Suprapubic skin (tissue), 4 donors: ENCODE data around the gene BCL11B. TPM values are rescaled to one million over a fixed set of nuclear protein-coding genes. Genes with fewer than 3 reads are reported as not detected.
A peak's percentile ranks its signal among the peaks of the same experiment; 100 is the strongest.

Source experiments
- DNase-seq, 2 donors: peaks; one replicate each; pipeline ENCODE4 v3.0.0-alpha.2; 2019; ENCODE audit warnings: low spot score in 2 of 2
- H3K27ac ChIP-seq: fragments of 200-600 bp; sonication (generic); one replicate; pipeline ENCODE4 v1.5.1; 2019
- H3K27me3 ChIP-seq: fragments of 200-600 bp; sonication (generic); one replicate; pipeline ENCODE4 v1.5.1; 2019
- H3K36me3 ChIP-seq: fragments of 200-600 bp; sonication (generic); one replicate; pipeline ENCODE4 v1.5.1; 2019
- H3K4me1 ChIP-seq: fragments of 200-600 bp; sonication (generic); one replicate; pipeline ENCODE4 v1.5.1; 2019
- H3K4me3 ChIP-seq: fragments of 200-600 bp; sonication (generic); one replicate; pipeline ENCODE4 v1.5.1; 2019; ENCODE audit warnings: mild to moderate bottlenecking
- H3K9me3 ChIP-seq: fragments of 200-600 bp; sonication (generic); one replicate; pipeline ENCODE4 v1.5.1; 2019
- CTCF ChIP-seq, 2 donors: fragments of 200-600 bp in 1 of 2; fragments of 450-650 bp in 1 of 2; sonication (generic) in 1 of 2; IDR thresholded peaks; one replicate each; pipeline ENCODE4 v1.5.1; 2016 to 2019; ENCODE audit warnings: antibody characterized with exemption in 2 of 2, mild to moderate bottlenecking in 1 of 2, moderate library complexity in 1 of 2
- EP300 ChIP-seq: sonication (generic); formaldehyde crosslinking; IDR thresholded peaks from one replicate; pipeline ENCODE4 v1.6.1; 2017; ENCODE audit warnings: antibody characterized with exemption
- POLR2A ChIP-seq, 2 donors: fragments of 450-650 bp; IDR thresholded peaks; one replicate each; pipeline ENCODE4 v1.6.1; 2017; ENCODE audit warnings: antibody characterized with exemption in 2 of 2, mild to moderate bottlenecking in 2 of 2, moderate library complexity in 2 of 2
- POLR2AphosphoS5 ChIP-seq, 3 donors: sonication (generic); formaldehyde crosslinking; IDR thresholded peaks; one replicate each; pipeline ENCODE4 v1.6.1; 2017; ENCODE audit warnings: antibody characterized with exemption in 3 of 3
- WGBS: methylation state at CpG from one replicate; pipeline ENCODE4 v1.1.5; 2018; 5-methylcytosine and 5-hydroxymethylcytosine counted together
- total RNA-seq, 4 donors: library from RNA; depleted of rRNA; stranded (reverse); fragments of >200 nt; gene quantifications; one replicate each; pipeline ENCODE4 v1.1.0, GENCODE V29; 2016

The BCL11B gene
- total RNA-seq, 4 donors from 2014 or later, result 35.9 to 53.8 (median 47.5) TPM

- Histone ChIP-seq H3K27ac (no peak overlapping the region), H3K9me3 (no peaks in the 10 kb centered on the region), H3K27me3 (no peaks in the 10 kb centered on the region), H3K4me1 (peaks cover 47% of the 10 kb centered on the region), H3K4me3 (no peak overlapping the region), H3K36me3 (no peaks in the 10 kb centered on the region)
- WGBS, result 83% methylated on average over 13 of the region's 13 CpGs
- DNase-seq, result no peak
- TF ChIP-seq POLR2A (IDR thresholded peaks at IDR 0.05) (no peak), EP300 (no peak), POLR2AphosphoS5 (IDR thresholded peaks at IDR 0.05) (no peak), CTCF (IDR thresholded peaks at IDR 0.05) (no peak)
These were observed 77.3 kb downstream of the BCL11B start for GRCh38 chr14:99194736-99195135.

GRCh38 chr14:99194136-99194535 is 77.9 kb downstream of the BCL11B start:
- peaks cover 53% of the 10 kb centered on the region for H3K4me1 ChIP-seq
- WGBS, result 88% methylated on average over 7 of the region's 7 CpGs
- no peak overlapping the region for H3K4me3 ChIP-seq
- TF ChIP-seq POLR2A (IDR thresholded peaks at IDR 0.05), result no peak
- TF ChIP-seq CTCF (IDR thresholded peaks at IDR 0.05), result no peak
- no peak for TF ChIP-seq POLR2AphosphoS5 (IDR thresholded peaks at IDR 0.05)
- no peak for TF ChIP-seq EP300
- no peaks in the 10 kb centered on the region for H3K36me3 ChIP-seq
- no peak overlapping the region for H3K27ac ChIP-seq
- no peaks in the 10 kb centered on the region for H3K27me3 ChIP-seq
- DNase-seq, result no peak
- H3K9me3 ChIP-seq, result no peaks in the 10 kb centered on the region

GRCh38 chr14:99192830-99193229 is 79.2 kb downstream of the BCL11B start:
- no peaks in the 10 kb centered on the region for H3K9me3 ChIP-seq
- H3K27me3 ChIP-seq, result no peaks in the 10 kb centered on the region
- TF ChIP-seq CTCF (IDR thresholded peaks at IDR 0.05), result no peak
- no peak for TF ChIP-seq POLR2AphosphoS5 (IDR thresholded peaks at IDR 0.05)
- TF ChIP-seq POLR2A (IDR thresholded peaks at IDR 0.05), result no peak
- no peak for TF ChIP-seq EP300
- no peak for DNase-seq
- H3K4me1 ChIP-seq, result peaks cover 63% of the 10 kb centered on the region
- 78% methylated on average over 6 of the region's 6 CpGs for WGBS
- no peak overlapping the region for H3K27ac ChIP-seq
- no peak overlapping the region for H3K4me3 ChIP-seq
- no peaks in the 10 kb centered on the region for H3K36me3 ChIP-seq

DNA sequence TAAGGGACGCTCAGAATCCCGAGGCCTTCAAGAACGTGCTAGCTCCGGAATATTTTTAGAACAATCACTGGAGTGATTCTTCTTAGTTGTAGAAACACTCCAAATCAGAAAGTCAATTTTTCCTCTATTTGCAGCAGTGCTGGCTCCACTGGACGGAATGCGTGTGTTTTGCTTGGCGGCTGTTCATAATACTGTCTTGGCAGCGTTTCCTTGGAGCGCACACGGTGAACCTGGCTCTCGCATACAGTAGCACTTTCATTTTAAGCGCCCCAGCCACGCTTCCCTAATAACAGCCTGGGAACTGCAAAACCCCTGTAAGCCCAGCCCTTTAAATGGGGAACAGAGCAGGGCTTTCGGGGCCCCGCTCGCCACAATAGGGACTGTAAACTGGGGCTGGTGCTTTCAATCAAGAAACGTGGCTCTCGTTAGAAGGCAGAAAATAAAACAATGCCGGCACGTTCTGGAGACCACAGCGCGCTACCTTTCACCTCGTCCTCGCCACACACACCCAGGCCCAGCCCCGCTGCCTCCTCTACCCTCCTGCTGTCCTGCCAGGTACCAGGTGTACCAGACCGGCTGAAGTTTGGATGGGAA is 79.9 kb downstream of the BCL11B start:
- TF ChIP-seq POLR2A (IDR thresholded peaks at IDR 0.05) (no peak), EP300 (no peak), CTCF (IDR thresholded peaks at IDR 0.05) (no peak), POLR2AphosphoS5 (IDR thresholded peaks at IDR 0.05) (no peak)
- H3K9me3 ChIP-seq, result no peaks in the 10 kb centered on the region
- peak overlapping the region; percentile 60 for H3K27ac ChIP-seq
- WGBS, result 14% methylated on average over 26 of the region's 26 CpGs
- H3K27me3 ChIP-seq, result no peaks in the 10 kb centered on the region
- H3K4me3 ChIP-seq, result peak overlapping the region; percentile 43
- no peaks in the 10 kb centered on the region for H3K36me3 ChIP-seq
- no peak for DNase-seq
- peaks cover 63% of the 10 kb centered on the region for H3K4me1 ChIP-seq

- Histone ChIP-seq H3K9me3 (no peaks in the 10 kb centered on the region), H3K27me3 (no peaks in the 10 kb centered on the region), H3K4me1 (peaks cover 60% of the 10 kb centered on the region), H3K27ac (peak overlapping the region; percentile 60), H3K4me3 (peak overlapping the region; percentile 43), H3K36me3 (no peaks in the 10 kb centered on the region)
- WGBS, result 10% methylated on average over 10 of the region's 10 CpGs
- TF ChIP-seq EP300 (no peak), POLR2A (IDR thresholded peaks at IDR 0.05) (no peak), CTCF (IDR thresholded peaks at IDR 0.05) (no peak), POLR2AphosphoS5 (IDR thresholded peaks at IDR 0.05) (no peak)
- DNase-seq, result no peak
These were observed 80.5 kb downstream of the BCL11B start for GRCh38 chr14:99191395-99192027.
